ENCODE data around the gene PREX1. TPM values are rescaled to one million over a fixed set of nuclear protein-coding genes. Genes with fewer than 3 reads are reported as not detected.

The PREX1 gene
- total and polyA plus RNA-seq, 2 experiments from 2014 or later, result 2.4 to 10.3 TPM

DNA sequence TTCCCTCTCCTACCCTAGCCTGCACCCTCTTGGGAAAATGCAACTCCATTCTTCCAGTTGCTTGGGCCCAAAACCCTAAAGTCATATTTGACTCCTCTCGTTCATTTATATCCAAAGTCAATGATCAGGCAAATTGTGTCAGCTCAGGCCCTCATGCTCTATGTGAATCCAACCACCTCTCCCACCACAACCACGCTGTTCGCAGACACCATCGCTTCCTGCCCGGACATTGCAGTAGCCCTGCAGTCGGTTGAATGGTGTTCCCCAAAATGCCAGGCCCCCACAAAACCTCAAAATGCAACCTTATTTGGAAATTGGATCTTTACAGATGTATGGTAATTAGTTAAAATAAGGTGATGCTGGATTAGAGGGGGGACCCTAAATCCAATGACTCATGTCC, 98.3 kb downstream of the PREX1 start:
- no peak for TF ChIP-seq EZH2 (IDR thresholded peaks at IDR 0.05; ENCODE audit: low read depth, unreplicated experiment)
- TF ChIP-seq, protein P1, sequence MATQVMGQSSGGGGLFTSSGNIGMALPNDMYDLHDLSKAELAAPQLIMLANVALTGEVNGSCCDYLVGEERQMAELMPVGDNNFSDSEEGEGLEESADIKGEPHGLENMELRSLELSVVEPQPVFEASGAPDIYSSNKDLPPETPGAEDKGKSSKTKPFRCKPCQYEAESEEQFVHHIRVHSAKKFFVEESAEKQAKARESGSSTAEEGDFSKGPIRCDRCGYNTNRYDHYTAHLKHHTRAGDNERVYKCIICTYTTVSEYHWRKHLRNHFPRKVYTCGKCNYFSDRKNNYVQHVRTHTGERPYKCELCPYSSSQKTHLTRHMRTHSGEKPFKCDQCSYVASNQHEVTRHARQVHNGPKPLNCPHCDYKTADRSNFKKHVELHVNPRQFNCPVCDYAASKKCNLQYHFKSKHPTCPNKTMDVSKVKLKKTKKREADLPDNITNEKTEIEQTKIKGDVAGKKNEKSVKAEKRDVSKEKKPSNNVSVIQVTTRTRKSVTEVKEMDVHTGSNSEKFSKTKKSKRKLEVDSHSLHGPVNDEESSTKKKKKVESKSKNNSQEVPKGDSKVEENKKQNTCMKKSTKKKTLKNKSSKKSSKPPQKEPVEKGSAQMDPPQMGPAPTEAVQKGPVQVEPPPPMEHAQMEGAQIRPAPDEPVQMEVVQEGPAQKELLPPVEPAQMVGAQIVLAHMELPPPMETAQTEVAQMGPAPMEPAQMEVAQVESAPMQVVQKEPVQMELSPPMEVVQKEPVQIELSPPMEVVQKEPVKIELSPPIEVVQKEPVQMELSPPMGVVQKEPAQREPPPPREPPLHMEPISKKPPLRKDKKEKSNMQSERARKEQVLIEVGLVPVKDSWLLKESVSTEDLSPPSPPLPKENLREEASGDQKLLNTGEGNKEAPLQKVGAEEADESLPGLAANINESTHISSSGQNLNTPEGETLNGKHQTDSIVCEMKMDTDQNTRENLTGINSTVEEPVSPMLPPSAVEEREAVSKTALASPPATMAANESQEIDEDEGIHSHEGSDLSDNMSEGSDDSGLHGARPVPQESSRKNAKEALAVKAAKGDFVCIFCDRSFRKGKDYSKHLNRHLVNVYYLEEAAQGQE (IDR thresholded peaks at IDR 0.05; ENCODE audit: unreplicated experiment), result no peak
- no peak for TF ChIP-seq CREB1 (CRISPR knock-in tag; IDR thresholded peaks at IDR 0.05; ENCODE audit: low read depth)
- TF ChIP-seq POLR2AphosphoS5 (IDR thresholded peaks at IDR 0.05; ENCODE audit: low read depth), result no peak
- no peak for TF ChIP-seq ETS1 (IDR thresholded peaks at IDR 0.05)
- no peak for TF ChIP-seq NANOG (IDR thresholded peaks at IDR 0.05; ENCODE audit: borderline replicate concordance)
- TF ChIP-seq, protein P2, sequence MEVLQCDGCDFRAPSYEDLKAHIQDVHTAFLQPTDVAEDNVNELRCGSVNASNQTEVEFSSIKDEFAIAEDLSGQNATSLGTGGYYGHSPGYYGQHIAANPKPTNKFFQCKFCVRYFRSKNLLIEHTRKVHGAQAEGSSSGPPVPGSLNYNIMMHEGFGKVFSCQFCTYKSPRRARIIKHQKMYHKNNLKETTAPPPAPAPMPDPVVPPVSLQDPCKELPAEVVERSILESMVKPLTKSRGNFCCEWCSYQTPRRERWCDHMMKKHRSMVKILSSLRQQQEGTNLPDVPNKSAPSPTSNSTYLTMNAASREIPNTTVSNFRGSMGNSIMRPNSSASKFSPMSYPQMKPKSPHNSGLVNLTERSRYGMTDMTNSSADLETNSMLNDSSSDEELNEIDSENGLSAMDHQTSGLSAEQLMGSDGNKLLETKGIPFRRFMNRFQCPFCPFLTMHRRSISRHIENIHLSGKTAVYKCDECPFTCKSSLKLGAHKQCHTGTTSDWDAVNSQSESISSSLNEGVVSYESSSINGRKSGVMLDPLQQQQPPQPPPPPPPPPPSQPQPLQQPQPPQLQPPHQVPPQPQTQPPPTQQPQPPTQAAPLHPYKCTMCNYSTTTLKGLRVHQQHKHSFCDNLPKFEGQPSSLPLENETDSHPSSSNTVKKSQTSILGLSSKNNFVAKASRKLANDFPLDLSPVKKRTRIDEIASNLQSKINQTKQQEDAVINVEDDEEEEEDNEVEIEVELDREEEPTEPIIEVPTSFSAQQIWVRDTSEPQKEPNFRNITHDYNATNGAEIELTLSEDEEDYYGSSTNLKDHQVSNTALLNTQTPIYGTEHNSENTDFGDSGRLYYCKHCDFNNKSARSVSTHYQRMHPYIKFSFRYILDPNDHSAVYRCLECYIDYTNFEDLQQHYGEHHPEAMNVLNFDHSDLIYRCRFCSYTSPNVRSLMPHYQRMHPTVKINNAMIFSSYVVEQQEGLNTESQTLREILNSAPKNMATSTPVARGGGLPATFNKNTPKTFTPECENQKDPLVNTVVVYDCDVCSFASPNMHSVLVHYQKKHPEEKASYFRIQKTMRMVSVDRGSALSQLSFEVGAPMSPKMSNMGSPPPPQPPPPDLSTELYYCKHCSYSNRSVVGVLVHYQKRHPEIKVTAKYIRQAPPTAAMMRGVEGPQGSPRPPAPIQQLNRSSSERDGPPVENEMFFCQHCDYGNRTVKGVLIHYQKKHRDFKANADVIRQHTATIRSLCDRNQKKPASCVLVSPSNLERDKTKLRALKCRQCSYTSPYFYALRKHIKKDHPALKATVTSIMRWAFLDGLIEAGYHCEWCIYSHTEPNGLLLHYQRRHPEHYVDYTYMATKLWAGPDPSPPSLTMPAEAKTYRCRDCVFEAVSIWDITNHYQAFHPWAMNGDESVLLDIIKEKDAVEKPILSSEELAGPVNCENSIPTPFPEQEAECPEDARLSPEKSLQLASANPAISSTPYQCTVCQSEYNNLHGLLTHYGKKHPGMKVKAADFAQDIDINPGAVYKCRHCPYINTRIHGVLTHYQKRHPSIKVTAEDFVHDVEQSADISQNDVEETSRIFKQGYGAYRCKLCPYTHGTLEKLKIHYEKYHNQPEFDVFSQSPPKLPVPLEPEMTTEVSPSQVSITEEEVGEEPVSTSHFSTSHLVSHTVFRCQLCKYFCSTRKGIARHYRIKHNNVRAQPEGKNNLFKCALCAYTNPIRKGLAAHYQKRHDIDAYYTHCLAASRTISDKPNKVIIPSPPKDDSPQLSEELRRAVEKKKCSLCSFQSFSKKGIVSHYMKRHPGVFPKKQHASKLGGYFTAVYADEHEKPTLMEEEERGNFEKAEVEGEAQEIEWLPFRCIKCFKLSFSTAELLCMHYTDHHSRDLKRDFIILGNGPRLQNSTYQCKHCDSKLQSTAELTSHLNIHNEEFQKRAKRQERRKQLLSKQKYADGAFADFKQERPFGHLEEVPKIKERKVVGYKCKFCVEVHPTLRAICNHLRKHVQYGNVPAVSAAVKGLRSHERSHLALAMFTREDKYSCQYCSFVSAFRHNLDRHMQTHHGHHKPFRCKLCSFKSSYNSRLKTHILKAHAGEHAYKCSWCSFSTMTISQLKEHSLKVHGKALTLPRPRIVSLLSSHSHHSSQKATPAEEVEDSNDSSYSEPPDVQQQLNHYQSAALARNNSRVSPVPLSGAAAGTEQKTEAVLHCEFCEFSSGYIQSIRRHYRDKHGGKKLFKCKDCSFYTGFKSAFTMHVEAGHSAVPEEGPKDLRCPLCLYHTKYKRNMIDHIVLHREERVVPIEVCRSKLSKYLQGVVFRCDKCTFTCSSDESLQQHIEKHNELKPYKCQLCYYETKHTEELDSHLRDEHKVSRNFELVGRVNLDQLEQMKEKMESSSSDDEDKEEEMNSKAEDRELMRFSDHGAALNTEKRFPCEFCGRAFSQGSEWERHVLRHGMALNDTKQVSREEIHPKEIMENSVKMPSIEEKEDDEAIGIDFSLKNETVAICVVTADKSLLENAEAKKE (CRISPR knock-in tag; IDR thresholded peaks at IDR 0.05), result no peak
- no peak for TF ChIP-seq JUNB (IDR thresholded peaks at IDR 0.05; ENCODE audit: unreplicated experiment)
- no peak for TF ChIP-seq ZNF331 (CRISPR knock-in tag; IDR thresholded peaks at IDR 0.05; ENCODE audit: low read depth)
- TF ChIP-seq, protein P3, sequence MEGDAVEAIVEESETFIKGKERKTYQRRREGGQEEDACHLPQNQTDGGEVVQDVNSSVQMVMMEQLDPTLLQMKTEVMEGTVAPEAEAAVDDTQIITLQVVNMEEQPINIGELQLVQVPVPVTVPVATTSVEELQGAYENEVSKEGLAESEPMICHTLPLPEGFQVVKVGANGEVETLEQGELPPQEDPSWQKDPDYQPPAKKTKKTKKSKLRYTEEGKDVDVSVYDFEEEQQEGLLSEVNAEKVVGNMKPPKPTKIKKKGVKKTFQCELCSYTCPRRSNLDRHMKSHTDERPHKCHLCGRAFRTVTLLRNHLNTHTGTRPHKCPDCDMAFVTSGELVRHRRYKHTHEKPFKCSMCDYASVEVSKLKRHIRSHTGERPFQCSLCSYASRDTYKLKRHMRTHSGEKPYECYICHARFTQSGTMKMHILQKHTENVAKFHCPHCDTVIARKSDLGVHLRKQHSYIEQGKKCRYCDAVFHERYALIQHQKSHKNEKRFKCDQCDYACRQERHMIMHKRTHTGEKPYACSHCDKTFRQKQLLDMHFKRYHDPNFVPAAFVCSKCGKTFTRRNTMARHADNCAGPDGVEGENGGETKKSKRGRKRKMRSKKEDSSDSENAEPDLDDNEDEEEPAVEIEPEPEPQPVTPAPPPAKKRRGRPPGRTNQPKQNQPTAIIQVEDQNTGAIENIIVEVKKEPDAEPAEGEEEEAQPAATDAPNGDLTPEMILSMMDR (conservative IDR thresholded peaks at IDR 0.05; ENCODE audit: low read depth in 2 of 2), result no peak
- no peak for TF ChIP-seq ZNF114 (CRISPR knock-in tag; IDR thresholded peaks at IDR 0.05)
- no peak for TF ChIP-seq STAT1 (IDR thresholded peaks at IDR 0.05; ENCODE audit: unreplicated experiment)
- no peak for TF ChIP-seq EZH2phosphoT487 (IDR thresholded peaks at IDR 0.05; ENCODE audit: unreplicated experiment)
- no peaks in the 10 kb centered on the region for H3K36me3 ChIP-seq (ENCODE audit: insufficient read depth)
- peaks cover 6% of the 10 kb centered on the region for H3K27me3 Mint-ChIP-seq (ENCODE audit: insufficient read depth, low read depth, poor library complexity)
- DNase-seq (ENCODE audit: low spot score), result no peak
- no peaks in the 10 kb centered on the region for H3K4me1 ChIP-seq (ENCODE audit: insufficient read depth)
- peaks cover 11% of the 10 kb centered on the region for H3K4me1 Mint-ChIP-seq
- peaks cover 16% of the 10 kb centered on the region for H3K36me3 Mint-ChIP-seq (ENCODE audit: low read depth)
- H3K4me3 Mint-ChIP-seq, result no peak overlapping the region
- no peak for ATAC-seq
- no peaks in the 10 kb centered on the region for H3F3A ChIP-seq (replicated peaks; ENCODE audit: low read depth)
- H3K27ac ChIP-seq (ENCODE audit: low read depth), result no peak overlapping the region
- no peaks in the 10 kb centered on the region for H3K9me2 ChIP-seq (ENCODE audit: insufficient read depth)
- no peaks in the 10 kb centered on the region for H4K20me1 ChIP-seq (replicated peaks; ENCODE audit: insufficient read depth)
- no peaks in the 10 kb centered on the region for H3K9me3 Mint-ChIP-seq
- H3K27ac Mint-ChIP-seq, result peak overlapping the region; percentile 9; the same call in 1 of the 2 replicates
- H2AFZ ChIP-seq, result no peak overlapping the region
- H3K4me3 ChIP-seq, result no peak overlapping the region
- H3K4me2 ChIP-seq, result no peak overlapping the region
- no peaks in the 10 kb centered on the region for H3K79me2 ChIP-seq (replicated peaks; ENCODE audit: insufficient read depth)
- H3K27me3 ChIP-seq (ENCODE audit: insufficient read depth), result no peaks in the 10 kb centered on the region
